Esophagus mucosa (tissue), 1 donor: ENCODE results near the gene BACE2. TPM values are rescaled to one million over a fixed set of nuclear protein-coding genes. Genes with fewer than 3 reads are reported as not detected.

Experiments
- ATAC-seq: fragments of 200-7000 bp; cut with Tn5 transposase; one replicate; pipeline ENCODE4 v1.9.1; 2020
- total RNA-seq: library from RNA; stranded (reverse); gene quantifications from one replicate; pipeline ENCODE4 v1.2.4, GENCODE V29; 2023
- donor health status: DM: yes; HTN: yes; CAD: no.

BACE2 gene
- total RNA-seq, 1 donor from 2014 or later: 39.6 TPM

- no peak for ATAC-seq
Observed at GRCh38 chr21:41325138-41325912, 157.4 kb downstream of the BACE2 start.

DNA sequence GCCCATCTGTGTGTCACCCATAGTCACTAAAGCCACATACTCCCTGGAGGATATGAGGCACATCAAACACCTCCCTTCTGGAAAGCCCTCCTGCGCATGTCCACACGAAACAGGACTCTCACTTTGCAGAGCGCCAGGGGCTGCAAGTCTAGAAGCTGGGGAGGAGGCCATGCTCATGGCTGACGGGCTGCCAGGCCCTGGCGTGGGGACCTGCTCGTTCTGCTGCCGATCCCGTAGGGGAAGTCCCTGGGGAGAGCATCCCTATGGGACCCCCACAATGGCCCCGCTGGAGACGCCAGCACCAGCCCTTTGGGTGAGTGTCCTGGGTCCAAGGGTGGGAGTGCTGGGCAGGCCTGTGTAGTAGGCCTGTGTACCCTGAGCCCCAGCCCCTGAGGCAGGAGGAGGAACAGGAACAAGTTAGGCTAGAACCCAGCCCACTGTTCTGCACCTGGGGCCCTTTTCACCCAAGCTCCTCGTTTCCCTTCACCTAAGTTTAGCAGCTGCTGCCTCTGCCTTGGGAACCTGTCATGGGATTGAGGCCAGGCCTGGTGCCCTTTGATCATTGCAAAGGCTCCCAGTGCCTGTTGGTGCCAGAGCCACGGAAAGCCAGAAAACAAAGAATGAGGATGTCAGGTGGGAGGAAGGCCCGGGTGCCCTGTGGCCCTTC, 158.6 kb downstream of the BACE2 start:
- ATAC-seq: no peak

GRCh38 chr21:41327753-41328152, 159.8 kb downstream of the BACE2 start:
- no peak for ATAC-seq

DNA sequence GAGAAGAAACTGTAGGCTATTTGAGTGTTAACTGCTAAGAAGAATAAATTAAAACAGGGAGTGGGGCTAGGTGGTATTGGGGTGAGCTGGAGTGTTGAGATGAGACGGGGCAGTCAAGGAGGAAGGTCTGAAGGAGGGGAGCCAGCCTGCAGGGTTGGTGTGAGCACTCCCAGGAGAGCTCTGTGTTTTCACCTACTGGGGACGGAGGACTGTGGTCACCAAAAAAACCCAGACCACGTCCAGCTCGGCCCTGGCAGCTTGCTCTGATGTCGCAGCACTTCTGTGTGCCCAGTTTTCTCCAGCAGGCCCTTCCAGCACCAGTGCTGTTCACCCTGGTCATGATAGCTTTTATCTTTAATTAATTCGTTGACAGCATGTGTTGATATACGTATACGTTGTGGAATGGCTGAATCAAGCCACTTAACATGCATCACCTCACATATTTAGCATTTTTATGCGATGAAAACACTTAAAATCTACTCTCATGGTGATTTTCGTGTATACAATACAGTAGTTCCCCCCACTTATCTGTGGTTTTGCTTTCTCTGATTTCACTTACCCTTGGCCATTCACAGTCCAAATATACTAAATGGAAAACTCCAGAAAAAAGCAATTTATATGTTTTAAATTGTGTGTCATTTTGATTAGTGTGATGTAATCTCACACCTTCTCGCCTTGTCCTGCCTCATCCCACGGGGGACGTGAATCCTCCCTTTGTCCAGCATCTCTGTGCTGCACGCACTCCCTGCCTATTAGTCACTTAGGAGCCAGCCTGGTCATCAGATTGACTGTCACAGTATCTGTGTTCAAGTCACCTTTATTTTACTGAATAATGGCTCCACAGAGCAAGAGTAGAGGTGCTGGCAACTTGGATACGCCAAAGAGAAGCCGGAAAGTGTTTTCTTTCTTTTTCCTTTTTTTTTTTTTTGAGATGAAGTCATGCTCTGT, 161.0 kb downstream of the BACE2 start:
- no peak for ATAC-seq

Other genes with a start within 250 kb of the BACE2 start
- 23.3 TPM for gene FAM3B, start 148.6 kb downstream of the BACE2 start, total RNA-seq
- 4.2 TPM for gene MX2, start 193.9 kb downstream of the BACE2 start, total RNA-seq